HG02642 (cell line): ENCODE measurements around the gene GPR37L1.

Experiments used
- ATAC-seq: cut with Tn5 transposase; IDR thresholded peaks from one replicate; pipeline ENCODE4 v1.9.1; 2021; ENCODE audit warnings: mild to moderate bottlenecking; ENCODE audit not compliant: unreplicated experiment, poor library complexity

The GPR37L1 gene

GRCh38 chr1:202152399-202152798 is 29.7 kb downstream of the GPR37L1 start:
- ATAC-seq, result no peak

GRCh38 chr1:202153284-202153683 is 30.6 kb downstream of the GPR37L1 start:
- ATAC-seq, result no peak

DNA sequence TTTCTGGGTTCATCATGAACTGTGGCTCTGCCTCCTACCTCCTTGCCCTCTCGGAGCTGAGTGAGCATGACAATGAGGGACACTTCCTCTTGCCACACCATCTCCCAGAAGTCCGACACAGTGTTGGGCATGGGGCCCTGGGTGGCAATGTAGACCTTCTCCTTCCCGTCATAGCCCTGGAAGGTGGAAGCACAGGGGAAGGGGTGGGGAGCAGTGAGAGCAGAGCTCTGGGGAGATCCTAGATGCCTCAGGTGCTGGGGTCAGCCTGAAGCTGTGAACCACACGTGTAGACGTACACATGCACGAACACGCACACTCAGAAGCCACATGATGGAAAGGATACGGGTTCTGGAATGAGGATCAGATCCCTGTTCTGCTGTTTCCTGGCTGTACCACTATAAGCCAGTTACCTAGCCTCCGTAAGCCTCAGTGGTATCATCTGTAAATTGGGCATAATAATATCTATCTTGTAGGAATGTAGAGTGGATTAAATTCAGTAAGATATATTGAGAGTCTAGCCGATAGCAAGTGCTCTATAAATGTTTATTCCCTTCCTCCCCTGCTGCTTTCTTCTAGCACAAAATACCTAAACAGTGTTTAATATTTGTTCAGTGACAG is 31.5 kb downstream of the GPR37L1 start:
- ATAC-seq, result no peak

GRCh38 chr1:202154766-202155477 is 32.2 kb downstream of the GPR37L1 start:
- ATAC-seq, result no peak

DNA sequence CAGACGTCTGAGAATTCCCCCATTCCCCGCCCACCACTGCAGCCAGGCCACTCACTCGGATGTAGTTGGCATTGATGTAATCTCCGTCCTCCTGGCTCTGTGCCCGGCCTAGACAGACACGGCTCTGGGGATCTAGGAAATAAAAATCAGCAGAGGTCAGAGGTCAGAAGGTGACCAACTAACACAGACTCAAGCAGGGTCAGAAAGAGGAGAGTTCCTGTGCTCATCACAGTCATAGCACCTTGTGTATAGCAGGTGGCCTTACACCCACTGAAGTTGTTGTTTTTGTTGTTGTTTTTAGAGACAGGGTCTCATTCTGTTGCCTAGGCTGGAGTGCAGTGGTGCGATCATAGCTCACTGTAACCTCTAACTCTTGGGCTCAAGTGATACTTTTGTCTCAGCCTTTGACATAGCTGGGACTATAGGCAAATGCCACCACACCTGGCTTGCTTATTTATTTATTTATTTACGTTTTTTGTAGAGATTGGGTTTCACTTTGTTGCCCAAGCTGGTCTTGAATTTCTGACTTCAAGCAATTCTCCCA is 32.8 kb downstream of the GPR37L1 start:
- ATAC-seq, result no peak

- ATAC-seq, result no peak
These were observed 33.9 kb downstream of the GPR37L1 start for GRCh38 chr1:202156590-202156989.

- no peak for ATAC-seq
These were observed 35.2 kb downstream of the GPR37L1 start for GRCh38 chr1:202157945-202158344.

- no peak for ATAC-seq
These were observed 36.3 kb downstream of the GPR37L1 start for GRCh38 chr1:202158810-202159533.

DNA sequence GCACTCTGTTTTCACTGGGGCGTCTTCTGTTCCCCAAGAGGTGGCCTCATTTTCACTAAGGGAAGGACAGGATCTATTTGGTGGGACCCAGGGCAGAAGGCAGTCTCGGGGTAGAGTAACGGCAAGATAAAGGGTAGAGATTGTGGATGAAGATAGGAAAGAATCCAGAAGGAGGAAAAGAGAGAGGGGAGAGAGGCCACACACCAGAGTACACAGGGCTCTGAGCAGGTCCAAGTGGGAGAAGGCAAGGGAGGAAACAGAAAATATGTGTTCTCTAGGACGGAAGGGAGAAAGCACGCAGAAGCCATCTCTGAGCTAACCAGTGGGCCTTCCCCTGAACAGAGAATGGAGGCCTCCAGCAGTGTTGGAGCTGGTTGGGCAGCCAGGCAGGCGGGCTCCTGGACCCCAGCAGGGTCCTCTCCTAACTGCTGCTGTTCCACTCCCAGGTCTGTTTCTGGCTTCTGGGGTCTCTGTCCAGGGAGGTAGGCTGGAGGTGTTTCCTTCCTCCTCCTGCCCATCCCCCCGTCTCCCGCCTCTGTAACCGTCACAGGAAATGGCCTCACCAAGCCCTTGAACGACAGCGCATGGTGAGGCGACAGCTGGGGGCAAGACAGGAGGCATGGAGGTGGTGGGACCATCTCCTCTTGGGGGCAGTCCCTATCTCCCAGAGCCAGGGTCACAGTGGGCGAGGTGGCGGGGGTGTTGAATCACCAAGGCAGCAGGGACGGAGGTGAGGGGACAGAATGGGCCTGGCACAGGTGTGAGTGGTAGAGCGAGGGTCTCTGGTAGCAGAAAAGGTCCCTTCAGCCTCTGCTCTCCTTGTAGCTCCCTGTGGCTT is 37.0 kb downstream of the GPR37L1 start:
- ATAC-seq, result no peak

DNA sequence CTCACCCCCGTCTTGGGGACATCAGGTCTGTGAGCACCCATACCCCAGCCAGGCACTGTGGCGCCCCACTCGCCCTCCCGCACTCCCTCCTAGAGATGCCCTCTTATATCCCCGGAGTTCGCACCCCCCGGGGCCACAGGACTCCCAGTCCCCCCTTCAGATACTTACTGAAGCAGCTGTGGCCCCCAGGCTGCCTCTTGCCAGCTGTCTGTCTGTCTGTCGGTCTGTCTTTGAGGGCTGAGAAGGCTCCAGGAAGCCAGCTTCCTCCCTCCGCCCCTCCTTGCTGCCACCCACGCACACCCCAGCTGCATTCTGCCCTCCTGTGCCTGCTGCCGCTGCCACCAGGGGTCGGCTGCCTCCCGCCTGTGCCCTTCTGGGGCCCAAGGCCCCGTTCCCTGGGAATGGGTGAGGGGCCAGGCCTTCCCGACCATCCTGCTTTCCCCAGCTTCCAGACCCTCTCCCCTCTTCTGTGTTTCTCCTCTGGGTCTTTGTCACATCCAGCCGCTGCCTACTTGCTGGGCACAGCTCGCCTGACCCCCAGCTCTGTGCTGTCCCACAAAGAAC is 37.7 kb downstream of the GPR37L1 start, which contains the start of gene PTPN7:
TSS of gene PTPN7 (minus strand) at position 226 of the 564 bp plus-strand sequence. CDS start 1,200 bp downstream, outside the sequence.
- peak; percentile 55 for ATAC-seq

DNA sequence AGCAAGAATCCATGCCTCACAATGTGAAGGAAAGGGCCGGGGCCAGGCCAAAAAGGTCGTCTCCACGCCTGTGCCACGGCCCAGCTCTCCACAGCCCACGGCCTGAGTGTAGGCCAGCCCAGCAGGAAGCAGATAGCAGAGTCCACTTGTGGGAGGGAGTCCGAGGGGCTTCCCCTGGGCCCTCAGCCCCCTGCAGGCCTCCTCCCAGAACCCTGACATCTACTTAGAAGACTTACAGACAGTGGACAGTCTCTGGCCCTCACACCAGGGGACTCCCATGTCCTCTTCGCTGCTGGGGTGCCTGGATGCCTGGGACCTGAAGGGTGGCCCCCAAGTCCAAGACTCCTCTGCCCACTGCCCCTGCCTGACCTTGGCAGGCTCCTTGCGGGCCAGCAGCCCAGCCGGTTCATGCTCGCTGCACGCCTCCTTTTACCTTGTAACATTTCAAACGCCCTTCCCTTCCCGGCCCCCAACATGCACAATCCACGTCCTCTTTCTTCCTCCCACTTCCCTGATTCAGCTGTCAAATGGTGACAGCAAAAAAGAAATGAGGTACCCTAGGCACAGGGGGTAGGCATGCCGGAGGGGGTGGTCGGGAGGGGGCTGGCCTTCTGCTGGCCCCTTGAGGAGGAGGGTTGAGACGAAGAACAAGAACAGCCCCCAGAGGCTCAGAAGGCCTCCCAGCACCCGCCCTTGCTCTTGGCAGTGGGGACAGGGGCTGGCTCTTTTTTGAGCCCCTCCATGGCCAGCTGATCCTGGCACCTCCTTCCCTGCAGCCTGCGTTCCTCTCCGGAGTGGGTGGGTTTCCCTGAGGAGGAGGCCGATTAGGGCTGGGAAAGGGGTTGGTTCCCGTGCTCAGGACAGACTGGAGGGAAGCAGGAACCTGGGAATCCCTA is 38.7 kb downstream of the GPR37L1 start:
- no peak for ATAC-seq

DNA sequence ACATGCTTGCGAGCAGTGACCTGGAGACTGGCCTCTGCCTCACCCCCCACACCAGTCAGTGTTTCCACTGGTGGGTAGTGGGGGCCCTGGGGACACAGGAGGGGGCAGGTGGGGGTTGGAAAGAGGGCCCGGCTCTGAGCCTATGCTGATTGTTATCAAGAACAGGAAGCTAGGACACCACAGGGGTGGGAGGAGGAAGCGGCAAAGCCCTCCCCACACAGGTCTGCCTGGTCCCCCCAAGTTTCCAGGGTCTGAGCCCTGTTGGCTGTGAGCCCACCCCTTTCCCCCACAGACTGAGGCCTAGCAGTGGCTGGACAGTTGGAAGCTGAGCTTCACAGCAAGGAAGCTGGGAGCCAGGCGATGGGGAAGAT is 39.3 kb downstream of the GPR37L1 start:
- peak; percentile 28 for ATAC-seq

- no peak for ATAC-seq
These were observed 39.9 kb downstream of the GPR37L1 start for GRCh38 chr1:202162418-202163280.

- no peak for ATAC-seq
These were observed 40.9 kb downstream of the GPR37L1 start for GRCh38 chr1:202163281-202164270.

GRCh38 chr1:202164271-202165037 is 41.7 kb downstream of the GPR37L1 start:
- peak; percentile 54 for ATAC-seq
